Activated naive CD8-positive, alpha-beta T cell (primary cell): ENCODE data around the gene GSG1L2.

ENCODE experiments used
- H3K27ac Mint-ChIP-seq: one replicate; pipeline ENCODE4 v1.8.0; 2021; ENCODE audit warnings: mixed read lengths
- H3K27me3 Mint-ChIP-seq: one replicate; pipeline ENCODE4 v1.8.0; 2021; ENCODE audit warnings: mixed read lengths
- H3K36me3 Mint-ChIP-seq: one replicate; pipeline ENCODE4 v1.8.0; 2021; ENCODE audit warnings: mixed read lengths
- H3K4me1 Mint-ChIP-seq: one replicate; pipeline ENCODE4 v1.8.0; 2021; ENCODE audit warnings: low read depth, mixed read lengths
- H3K4me3 Mint-ChIP-seq: one replicate; pipeline ENCODE4 v1.8.0; 2021; ENCODE audit warnings: mild to moderate bottlenecking, mixed read lengths
- H3K9me3 Mint-ChIP-seq: one replicate; pipeline ENCODE4 v1.8.0; 2021; ENCODE audit warnings: low read depth, mixed read lengths

GSG1L2 gene

DNA sequence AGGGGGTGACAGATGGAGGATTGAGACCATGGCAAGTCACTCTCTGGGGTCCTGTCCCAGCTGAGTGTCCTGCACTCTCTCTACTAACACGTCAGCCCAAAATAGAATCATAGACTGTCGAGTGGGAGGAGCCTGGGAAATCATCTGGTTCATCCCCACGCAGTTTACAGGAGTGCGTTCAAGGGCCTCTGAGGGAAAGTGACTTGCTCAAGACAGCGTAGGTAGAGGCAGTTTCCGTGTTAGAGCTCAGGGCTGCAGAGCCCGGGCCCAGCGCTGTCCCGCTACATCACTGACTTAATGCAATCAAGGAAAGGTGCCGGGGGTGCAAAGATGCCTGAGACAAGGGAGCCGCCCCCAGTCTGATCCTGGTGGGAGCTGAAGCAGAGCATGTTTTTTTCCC lies 10.3 kb downstream of the GSG1L2 start:
- no peak overlapping the region for H3K27ac Mint-ChIP-seq
- H3K36me3 Mint-ChIP-seq: no peaks in the 10 kb centered on the region
- H3K9me3 Mint-ChIP-seq: no peaks in the 10 kb centered on the region
- peaks cover 5% of the 10 kb centered on the region for H3K27me3 Mint-ChIP-seq
- no peaks in the 10 kb centered on the region for H3K4me1 Mint-ChIP-seq
- H3K4me3 Mint-ChIP-seq: no peak overlapping the region

DNA sequence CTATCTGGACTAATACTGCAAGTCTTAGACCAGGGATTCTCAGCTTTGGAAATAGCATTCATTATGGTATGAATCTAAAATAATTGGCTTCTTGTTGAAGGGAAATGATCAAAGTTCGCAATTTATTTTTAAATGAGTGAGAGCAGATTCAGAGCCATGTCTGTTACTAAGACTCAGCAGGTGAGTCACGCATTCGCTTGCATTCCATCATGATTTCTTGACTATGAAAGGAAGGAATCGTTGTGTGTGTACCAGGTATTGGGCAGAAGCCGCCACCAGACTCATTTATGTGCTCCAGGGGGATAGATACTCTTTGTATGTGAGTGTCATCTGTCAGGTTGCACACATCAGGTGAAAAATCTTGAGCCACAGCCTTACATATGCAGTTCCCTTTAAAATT lies 10.8 kb downstream of the GSG1L2 start:
- Mint-ChIP-seq H3K4me1 (no peaks in the 10 kb centered on the region), H3K27me3 (peaks cover 5% of the 10 kb centered on the region), H3K36me3 (no peaks in the 10 kb centered on the region), H3K9me3 (no peaks in the 10 kb centered on the region), H3K27ac (no peak overlapping the region), H3K4me3 (no peak overlapping the region)

DNA sequence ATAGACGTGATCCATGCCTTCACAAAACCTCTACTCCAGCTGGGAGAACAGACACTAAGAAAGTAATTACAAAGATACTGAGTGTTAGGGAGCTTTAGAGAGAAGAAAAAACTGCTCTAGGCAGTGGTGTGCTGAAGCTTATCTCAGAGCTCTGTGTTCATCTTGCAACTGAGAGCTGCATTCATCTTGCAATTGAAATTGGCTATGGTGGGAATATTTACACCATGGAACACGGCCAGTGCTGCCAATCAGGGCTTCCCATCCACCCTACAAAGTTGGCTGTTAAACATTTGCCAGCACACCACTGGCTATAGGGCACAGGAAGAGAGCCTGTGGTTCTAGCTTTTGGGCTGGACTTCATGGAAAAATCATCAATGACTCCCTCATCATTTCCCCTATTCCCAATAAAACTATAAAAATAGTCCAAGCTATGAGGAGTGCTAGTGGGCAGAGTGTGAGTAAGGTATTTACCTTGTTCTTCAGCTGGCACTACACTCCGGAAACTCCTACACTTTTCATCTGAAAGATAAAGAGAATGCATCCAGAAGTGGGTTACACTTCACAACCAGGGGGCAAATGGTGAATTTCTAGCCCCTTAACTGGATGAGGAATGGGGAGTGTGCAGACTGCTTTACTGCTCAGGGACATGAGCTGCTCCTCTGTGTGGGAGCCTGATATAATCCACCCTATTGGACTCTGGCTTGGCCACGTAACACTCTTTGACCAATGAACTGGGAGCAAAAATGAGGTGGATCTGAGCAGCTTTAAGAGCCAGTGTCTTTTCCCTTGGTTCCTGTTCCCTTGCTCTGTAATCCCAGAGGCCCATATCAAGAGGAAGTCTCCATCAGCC lies 11.6 kb downstream of the GSG1L2 start:
- Mint-ChIP-seq H3K4me1 (no peaks in the 10 kb centered on the region), H3K9me3 (peaks cover under 1% of the 10 kb centered on the region), H3K27me3 (peaks cover 5% of the 10 kb centered on the region), H3K27ac (no peak overlapping the region), H3K4me3 (no peak overlapping the region), H3K36me3 (no peaks in the 10 kb centered on the region)

DNA sequence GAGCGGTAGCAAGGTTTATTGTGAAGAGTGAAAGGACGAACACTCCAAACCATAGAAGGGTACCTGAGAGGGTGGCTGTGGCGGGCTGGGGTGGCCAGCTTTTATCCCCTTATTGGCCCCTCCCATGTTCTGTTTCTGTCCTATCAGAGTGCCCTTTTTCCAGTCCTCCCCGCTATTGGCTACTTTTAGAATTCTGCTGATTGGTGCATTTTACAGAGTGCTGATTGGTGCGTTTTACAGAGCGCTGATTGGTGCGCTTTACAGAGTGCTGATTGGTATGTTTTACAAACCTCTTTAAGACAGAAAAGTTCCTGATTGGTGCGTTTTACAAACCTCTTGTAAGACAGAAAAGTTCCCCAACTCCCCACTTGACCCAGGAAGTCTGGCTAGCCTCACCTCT lies 12.5 kb downstream of the GSG1L2 start:
- H3K27me3 Mint-ChIP-seq: peaks cover 9% of the 10 kb centered on the region
- no peak overlapping the region for H3K27ac Mint-ChIP-seq
- no peak overlapping the region for H3K4me3 Mint-ChIP-seq
- H3K4me1 Mint-ChIP-seq: no peaks in the 10 kb centered on the region
- H3K9me3 Mint-ChIP-seq: peaks cover 9% of the 10 kb centered on the region
- H3K36me3 Mint-ChIP-seq: no peaks in the 10 kb centered on the region

DNA sequence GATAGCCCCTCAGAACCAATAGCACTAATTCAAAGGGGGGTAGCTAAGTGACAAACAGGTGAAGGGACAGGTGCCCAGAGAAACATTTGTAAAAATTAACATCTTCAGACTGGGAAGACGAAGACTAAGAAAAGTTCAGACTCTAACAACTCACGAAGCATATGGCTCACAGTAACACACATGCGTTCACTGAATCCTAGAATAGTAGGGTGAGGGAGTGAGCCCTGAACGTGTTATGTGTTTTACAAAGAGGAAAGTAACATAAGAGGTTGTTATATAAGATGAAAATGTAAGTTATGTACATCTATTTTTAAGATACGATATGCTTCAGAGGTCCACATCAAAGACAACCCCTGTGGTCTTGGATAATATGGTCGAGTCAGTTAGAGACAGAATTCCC lies 15.2 kb downstream of the GSG1L2 start:
- H3K9me3 Mint-ChIP-seq: peaks cover 14% of the 10 kb centered on the region
- no peak overlapping the region for H3K4me3 Mint-ChIP-seq
- H3K36me3 Mint-ChIP-seq: no peaks in the 10 kb centered on the region
- no peak overlapping the region for H3K27ac Mint-ChIP-seq
- H3K4me1 Mint-ChIP-seq: no peaks in the 10 kb centered on the region
- H3K27me3 Mint-ChIP-seq: peaks cover 20% of the 10 kb centered on the region

GRCh38 chr17:9805769-9806168 lies 16.1 kb downstream of the GSG1L2 start:
- no peaks in the 10 kb centered on the region for H3K4me1 Mint-ChIP-seq
- peaks cover 15% of the 10 kb centered on the region for H3K27me3 Mint-ChIP-seq
- H3K9me3 Mint-ChIP-seq: peaks cover 14% of the 10 kb centered on the region
- no peak overlapping the region for H3K4me3 Mint-ChIP-seq
- H3K27ac Mint-ChIP-seq: no peak overlapping the region
- H3K36me3 Mint-ChIP-seq: no peaks in the 10 kb centered on the region

DNA sequence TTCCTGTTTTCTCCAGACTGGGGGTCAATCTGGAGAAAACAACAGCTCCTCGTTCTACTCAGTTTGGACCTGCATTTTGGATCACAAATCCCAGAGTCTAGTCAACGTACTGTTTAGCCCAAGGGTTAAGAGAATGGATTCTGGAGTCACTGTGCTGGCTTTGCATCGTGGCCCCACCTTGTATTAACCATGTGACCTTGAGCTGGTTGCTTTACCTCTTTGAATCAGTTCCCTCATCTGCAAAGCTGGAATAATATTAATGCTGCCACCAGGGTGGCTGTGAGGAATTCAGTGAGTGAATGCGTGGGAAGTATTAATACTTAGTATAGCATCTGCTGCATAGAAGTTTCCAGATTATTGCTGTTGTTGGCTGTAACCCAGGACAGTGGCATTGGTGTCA lies 19.2 kb downstream of the GSG1L2 start:
- Mint-ChIP-seq H3K4me3 (no peak overlapping the region), H3K27me3 (peaks cover 22% of the 10 kb centered on the region), H3K4me1 (no peaks in the 10 kb centered on the region), H3K36me3 (no peaks in the 10 kb centered on the region), H3K27ac (no peak overlapping the region), H3K9me3 (peaks cover 14% of the 10 kb centered on the region)

DNA sequence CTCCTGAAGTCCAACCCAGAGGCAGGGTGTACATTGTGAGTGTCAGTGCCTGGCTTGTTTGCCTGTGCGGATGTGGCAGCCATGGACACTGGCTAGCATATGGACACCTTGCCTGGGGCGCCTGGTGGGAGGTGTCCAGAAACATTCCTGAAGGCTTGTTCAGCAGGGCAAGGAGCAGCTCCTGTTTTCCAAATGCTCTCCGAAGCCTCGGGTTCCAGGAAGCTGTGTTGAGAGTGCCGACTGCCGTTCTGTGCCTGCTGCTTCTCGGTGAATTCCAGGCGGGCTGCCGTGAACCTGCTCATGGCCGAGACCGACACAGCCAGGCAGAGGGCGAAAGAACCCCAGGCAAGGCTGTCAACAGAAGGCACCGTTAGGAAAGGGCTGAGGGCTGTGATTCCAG lies 19.6 kb downstream of the GSG1L2 start:
- no peak overlapping the region for H3K4me3 Mint-ChIP-seq
- no peaks in the 10 kb centered on the region for H3K4me1 Mint-ChIP-seq
- no peaks in the 10 kb centered on the region for H3K36me3 Mint-ChIP-seq
- peaks cover 14% of the 10 kb centered on the region for H3K9me3 Mint-ChIP-seq
- H3K27me3 Mint-ChIP-seq: peaks cover 22% of the 10 kb centered on the region
- H3K27ac Mint-ChIP-seq: no peak overlapping the region

- H3K27me3 Mint-ChIP-seq: peaks cover 22% of the 10 kb centered on the region
- no peaks in the 10 kb centered on the region for H3K36me3 Mint-ChIP-seq
- H3K9me3 Mint-ChIP-seq: peaks cover 14% of the 10 kb centered on the region
- no peak overlapping the region for H3K27ac Mint-ChIP-seq
- no peak overlapping the region for H3K4me3 Mint-ChIP-seq
- no peaks in the 10 kb centered on the region for H3K4me1 Mint-ChIP-seq
Measured at GRCh38 chr17:9801505-9801904, 20.4 kb downstream of the GSG1L2 start.

DNA sequence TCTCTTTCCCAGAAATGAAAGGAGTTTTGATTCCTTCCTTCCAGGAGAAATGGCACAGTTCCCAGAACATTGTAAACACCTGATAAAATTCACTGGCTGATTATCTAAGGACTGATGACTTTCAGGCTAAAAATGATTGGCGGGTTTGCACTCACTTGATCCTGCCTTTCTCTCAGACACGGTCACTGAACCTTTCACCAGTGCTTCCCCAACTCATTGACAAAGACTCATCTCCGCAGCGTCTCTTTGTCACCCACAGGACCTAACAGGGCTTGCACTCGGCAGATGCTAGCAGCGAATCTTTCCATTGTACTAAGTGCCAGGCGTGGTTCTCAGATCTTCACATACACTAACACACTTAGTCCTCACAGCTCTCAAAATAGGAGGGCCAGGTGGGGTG lies 23.2 kb downstream of the GSG1L2 start:
- Mint-ChIP-seq H3K4me3 (no peak overlapping the region), H3K27ac (no peak overlapping the region), H3K4me1 (no peaks in the 10 kb centered on the region), H3K27me3 (peaks cover 16% of the 10 kb centered on the region), H3K9me3 (peaks cover 1% of the 10 kb centered on the region), H3K36me3 (no peaks in the 10 kb centered on the region)

DNA sequence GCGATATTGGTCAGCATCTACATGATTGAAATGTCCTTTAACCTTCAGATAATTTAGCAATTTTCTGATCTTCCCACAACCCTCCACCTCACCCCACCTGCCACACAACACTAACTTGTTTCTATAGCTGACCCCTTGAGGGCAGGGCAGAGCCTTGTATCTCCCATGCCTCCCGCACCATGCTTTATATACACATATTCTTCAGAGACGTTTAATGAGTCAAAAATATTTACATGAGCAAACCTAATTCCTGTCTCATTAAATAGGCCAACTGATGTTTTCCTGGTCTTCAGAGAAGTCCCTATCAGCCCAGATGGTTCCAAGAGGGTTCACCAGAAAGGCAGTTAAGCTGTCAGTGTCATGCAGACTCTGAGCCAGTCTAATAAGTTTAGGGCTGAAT lies 23.9 kb downstream of the GSG1L2 start:
- H3K9me3 Mint-ChIP-seq: no peaks in the 10 kb centered on the region
- H3K27me3 Mint-ChIP-seq: peaks cover 13% of the 10 kb centered on the region
- H3K27ac Mint-ChIP-seq: no peak overlapping the region
- no peak overlapping the region for H3K4me3 Mint-ChIP-seq
- no peaks in the 10 kb centered on the region for H3K36me3 Mint-ChIP-seq
- H3K4me1 Mint-ChIP-seq: no peaks in the 10 kb centered on the region

DNA sequence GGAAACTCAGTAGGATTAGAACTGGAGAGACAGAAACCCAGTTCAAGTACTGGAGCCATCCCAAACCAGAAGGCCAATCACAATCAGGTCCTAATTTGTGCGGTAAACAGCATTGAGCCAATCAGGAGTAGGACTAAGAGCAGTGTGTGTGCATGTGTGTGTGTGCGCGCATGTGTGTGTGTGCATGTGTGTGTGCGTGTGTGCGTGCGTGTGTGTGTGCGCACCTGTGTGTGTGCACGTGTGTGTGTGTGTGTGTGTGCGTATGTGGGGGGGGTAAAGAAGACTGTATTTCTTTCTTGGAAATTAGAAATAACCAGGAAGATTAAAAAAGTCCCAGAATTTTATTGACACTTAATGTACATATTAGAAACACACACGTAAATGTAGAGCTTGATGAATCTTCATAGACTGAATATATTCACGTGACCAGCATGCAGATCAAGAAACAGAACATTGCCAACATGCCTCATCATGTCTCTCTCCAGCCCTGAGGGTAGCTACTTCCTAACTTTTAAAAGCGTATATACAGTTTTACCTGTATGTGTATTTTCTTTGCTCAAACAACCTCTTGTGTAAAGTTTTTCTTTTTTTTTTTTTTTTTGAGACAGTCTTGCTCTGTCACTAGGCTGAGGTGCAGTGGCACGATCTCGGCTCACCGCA lies 29.6 kb downstream of the GSG1L2 start:
- Mint-ChIP-seq H3K4me1 (no peaks in the 10 kb centered on the region), H3K36me3 (no peaks in the 10 kb centered on the region), H3K4me3 (no peak overlapping the region), H3K27ac (no peak overlapping the region), H3K27me3 (peaks cover 6% of the 10 kb centered on the region), H3K9me3 (no peaks in the 10 kb centered on the region)

DNA sequence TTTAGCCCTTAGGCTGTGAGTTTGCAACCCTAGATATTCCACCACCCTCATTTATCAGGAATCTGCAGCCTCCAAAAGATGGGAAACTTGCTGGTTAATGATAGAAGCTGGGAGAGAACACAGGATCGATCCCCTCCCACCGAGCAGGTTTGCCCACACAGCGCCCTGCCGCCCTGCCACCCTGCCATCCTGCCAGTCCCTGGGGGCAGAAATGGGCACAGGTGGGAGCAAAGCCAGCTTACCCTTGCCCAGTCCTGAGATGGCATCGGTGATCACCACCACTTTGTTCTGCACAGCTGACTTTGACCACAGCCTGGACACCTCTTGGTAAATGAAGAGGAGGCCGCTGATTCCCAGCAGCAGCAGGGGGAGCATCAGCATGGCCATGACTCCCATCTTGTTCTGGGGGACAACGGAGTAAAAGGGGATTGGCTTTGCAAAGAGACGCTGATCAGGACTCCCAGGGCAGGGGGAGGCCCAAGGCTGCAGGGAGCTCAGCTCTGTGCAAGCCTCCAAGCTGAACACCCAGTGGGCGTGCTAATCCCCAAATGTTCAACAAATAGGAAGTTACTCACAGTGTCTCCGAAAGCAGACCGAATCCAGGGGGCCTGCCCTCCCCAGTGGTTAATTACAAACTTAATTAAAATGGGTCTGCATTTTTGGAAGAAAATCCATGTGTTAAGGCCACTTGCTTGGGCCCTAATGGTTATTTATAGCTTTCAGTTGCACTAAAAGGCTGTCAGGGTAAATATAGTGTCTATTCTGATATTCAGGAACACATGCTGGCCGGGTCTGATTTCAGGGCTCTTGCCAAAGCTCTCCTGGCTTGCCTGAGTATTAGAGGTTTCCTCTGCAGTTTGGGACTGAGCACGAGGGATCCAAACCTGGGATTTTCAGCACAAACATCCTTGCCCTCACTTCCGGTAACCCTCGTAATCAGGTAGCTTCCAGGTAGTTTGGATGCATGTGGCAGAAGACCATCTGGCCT lies 30.7 kb downstream of the GSG1L2 start, which contains the start of gene DHRS7C:
Gene DHRS7C (minus strand): TSS at position 704 of the 988 bp plus-strand sequence. CDS start 308 bp downstream, at position 396.
- H3K27me3 Mint-ChIP-seq: peaks cover 4% of the 10 kb centered on the region
- no peaks in the 10 kb centered on the region for H3K4me1 Mint-ChIP-seq
- H3K27ac Mint-ChIP-seq: no peak within 1 kb of the TSS
- H3K9me3 Mint-ChIP-seq: no peaks in the 10 kb centered on the region
- no peaks in the 10 kb centered on the region for H3K36me3 Mint-ChIP-seq
- H3K4me3 Mint-ChIP-seq: no peak within 1 kb of the TSS

DNA sequence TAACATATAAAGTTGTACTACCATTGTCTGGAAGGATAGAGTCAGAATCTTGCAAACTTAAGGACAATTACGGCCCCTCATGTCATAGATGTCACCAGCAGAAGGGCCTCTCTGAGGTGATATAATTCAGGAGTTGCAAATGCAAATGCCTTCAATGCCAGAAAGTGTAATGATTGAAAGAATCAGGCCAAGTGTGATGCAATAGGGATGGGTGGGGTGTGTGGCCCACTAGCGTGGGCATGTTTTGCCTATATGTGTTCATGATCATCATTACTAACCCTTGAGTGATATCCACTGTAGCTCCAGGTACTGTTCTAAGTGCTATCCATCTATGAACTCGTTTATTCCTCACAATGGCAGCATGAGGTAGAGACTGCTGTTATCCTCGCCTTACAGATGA lies 31.6 kb downstream of the GSG1L2 start:
- no peak overlapping the region for H3K4me3 Mint-ChIP-seq
- no peak overlapping the region for H3K27ac Mint-ChIP-seq
- H3K27me3 Mint-ChIP-seq: peaks cover 3% of the 10 kb centered on the region
- no peaks in the 10 kb centered on the region for H3K4me1 Mint-ChIP-seq
- no peaks in the 10 kb centered on the region for H3K36me3 Mint-ChIP-seq
- H3K9me3 Mint-ChIP-seq: no peaks in the 10 kb centered on the region

DNA sequence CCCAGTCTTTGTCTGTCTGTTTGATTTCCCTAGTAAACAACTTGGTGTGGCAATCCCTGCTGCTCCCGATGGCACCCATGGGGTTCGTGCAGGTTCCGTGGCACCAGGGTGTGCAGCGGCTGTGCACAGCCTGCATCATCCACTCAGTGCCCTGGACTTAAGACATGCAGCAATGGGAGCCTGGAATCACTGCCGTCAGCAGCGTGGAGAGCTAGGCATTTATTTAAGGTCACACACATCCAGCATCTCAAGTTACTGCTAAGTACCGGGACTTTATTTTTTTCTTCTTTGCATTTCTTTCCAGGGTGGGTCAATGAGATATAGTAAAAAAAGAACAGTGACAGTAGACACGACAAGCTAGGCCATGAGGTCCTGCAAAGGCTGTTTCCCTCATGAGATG lies 33.3 kb downstream of the GSG1L2 start:
- Mint-ChIP-seq H3K36me3 (no peaks in the 10 kb centered on the region), H3K4me1 (no peaks in the 10 kb centered on the region), H3K9me3 (no peaks in the 10 kb centered on the region), H3K27me3 (peaks cover 3% of the 10 kb centered on the region), H3K27ac (no peak overlapping the region), H3K4me3 (no peak overlapping the region)
